ENCODE results near the gene RCAN3.

- TF ChIP-seq SMC3 (IDR thresholded peaks at IDR 0.05; ENCODE audit: low read depth, low read length) (no peak), MXI1 (IDR thresholded peaks at IDR 0.05; ENCODE audit: borderline replicate concordance, low read depth, low read length) (no peak), POLR2A (IDR thresholded peaks at IDR 0.05; ENCODE audit: low read depth, low read length) (no peak), RAD21 (IDR thresholded peaks at IDR 0.05; ENCODE audit: low read length) (no peak), CEBPB (IDR thresholded peaks at IDR 0.05; ENCODE audit: low read depth, low read length) (no peak), RFX5 (IDR thresholded peaks at IDR 0.05; ENCODE audit: low read depth, low read length) (no peak)
- TF ChIP-seq, protein P1, sequence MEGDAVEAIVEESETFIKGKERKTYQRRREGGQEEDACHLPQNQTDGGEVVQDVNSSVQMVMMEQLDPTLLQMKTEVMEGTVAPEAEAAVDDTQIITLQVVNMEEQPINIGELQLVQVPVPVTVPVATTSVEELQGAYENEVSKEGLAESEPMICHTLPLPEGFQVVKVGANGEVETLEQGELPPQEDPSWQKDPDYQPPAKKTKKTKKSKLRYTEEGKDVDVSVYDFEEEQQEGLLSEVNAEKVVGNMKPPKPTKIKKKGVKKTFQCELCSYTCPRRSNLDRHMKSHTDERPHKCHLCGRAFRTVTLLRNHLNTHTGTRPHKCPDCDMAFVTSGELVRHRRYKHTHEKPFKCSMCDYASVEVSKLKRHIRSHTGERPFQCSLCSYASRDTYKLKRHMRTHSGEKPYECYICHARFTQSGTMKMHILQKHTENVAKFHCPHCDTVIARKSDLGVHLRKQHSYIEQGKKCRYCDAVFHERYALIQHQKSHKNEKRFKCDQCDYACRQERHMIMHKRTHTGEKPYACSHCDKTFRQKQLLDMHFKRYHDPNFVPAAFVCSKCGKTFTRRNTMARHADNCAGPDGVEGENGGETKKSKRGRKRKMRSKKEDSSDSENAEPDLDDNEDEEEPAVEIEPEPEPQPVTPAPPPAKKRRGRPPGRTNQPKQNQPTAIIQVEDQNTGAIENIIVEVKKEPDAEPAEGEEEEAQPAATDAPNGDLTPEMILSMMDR (conservative IDR thresholded peaks at IDR 0.05; ENCODE audit: low read depth, low read length), result no peak
- TF ChIP-seq, protein P2, sequence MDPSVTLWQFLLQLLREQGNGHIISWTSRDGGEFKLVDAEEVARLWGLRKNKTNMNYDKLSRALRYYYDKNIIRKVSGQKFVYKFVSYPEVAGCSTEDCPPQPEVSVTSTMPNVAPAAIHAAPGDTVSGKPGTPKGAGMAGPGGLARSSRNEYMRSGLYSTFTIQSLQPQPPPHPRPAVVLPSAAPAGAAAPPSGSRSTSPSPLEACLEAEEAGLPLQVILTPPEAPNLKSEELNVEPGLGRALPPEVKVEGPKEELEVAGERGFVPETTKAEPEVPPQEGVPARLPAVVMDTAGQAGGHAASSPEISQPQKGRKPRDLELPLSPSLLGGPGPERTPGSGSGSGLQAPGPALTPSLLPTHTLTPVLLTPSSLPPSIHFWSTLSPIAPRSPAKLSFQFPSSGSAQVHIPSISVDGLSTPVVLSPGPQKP (IDR thresholded peaks at IDR 0.05; ENCODE audit: borderline replicate concordance, low read depth, low read length), result no peak
These were observed 73.4 kb downstream of the RCAN3 start for GRCh38 chr1:24575905-24576587.

Measured in IMR-90 (cell line).